ENCODE results near the gene ARMC12. TPM values are rescaled to one million over a fixed set of nuclear protein-coding genes. Genes with fewer than 3 reads are reported as not detected.
A peak's percentile ranks its signal among the peaks of the same experiment; 100 is the strongest.

ARMC12 gene
- total and polyA plus RNA-seq, 2 of the 13 experiments (the other 11 are each of a cell fraction or from before 2014, with no cell fraction given), result 1.3 TPM; not detected in 1

DNA sequence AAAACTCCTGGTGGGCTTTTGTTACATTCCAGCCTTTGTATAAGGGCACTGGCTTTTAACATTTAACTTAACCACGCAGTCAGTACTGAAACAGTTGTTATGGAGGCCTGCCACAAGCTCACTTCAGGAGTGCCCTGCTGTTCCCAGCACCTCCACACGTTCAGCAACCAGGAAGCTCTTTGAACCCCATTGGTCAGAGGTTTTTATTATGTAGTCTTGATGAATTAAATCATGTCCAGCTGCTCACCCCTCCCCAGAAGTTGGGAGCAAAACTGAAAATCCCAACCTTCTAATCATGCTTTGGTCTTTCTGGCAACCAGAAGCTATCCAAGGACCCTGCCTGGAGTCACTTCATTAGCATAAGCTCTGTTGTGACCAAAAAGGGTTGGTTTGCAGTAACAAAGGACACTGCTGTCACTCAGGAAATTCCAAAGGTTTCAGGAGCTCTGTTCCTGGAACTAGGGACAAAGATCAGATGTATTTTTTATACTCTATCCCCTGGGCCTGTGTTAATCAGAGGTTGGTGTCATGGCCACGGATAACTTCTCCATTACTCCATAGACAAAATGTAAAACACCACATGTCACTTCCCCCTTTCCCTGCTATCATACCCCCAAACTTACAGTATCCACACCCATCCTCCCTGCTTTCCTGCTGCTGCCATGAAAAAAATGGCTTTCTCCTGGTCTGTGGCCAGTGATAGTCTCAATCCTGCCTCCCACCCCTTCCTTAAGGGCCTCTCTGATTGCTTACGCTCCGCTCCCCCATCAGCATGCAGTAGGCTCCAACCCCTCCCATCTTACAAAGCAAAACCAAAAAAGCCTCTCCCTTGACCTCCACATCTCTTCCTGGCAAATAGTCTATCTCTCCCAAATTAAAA lies 3.1 kb downstream of the ARMC12 start (continued):
- TF ChIP-seq, protein P1, sequence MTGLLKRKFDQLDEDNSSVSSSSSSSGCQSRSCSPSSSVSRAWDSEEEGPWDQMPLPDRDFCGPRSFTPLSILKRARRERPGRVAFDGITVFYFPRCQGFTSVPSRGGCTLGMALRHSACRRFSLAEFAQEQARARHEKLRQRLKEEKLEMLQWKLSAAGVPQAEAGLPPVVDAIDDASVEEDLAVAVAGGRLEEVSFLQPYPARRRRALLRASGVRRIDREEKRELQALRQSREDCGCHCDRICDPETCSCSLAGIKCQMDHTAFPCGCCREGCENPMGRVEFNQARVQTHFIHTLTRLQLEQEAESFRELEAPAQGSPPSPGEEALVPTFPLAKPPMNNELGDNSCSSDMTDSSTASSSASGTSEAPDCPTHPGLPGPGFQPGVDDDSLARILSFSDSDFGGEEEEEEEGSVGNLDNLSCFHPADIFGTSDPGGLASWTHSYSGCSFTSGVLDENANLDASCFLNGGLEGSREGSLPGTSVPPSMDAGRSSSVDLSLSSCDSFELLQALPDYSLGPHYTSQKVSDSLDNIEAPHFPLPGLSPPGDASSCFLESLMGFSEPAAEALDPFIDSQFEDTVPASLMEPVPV (CRISPR knock-in tag; IDR thresholded peaks at IDR 0.05), result no peak
- peak; percentile 83 for TF ChIP-seq ASH2L (IDR thresholded peaks at IDR 0.05; ENCODE audit: insufficient read length, low read depth, low read length)
- no peak for TF ChIP-seq ZNF737 (CRISPR knock-in tag; IDR thresholded peaks at IDR 0.05; ENCODE audit: borderline replicate concordance)
- TF ChIP-seq, protein P2, sequence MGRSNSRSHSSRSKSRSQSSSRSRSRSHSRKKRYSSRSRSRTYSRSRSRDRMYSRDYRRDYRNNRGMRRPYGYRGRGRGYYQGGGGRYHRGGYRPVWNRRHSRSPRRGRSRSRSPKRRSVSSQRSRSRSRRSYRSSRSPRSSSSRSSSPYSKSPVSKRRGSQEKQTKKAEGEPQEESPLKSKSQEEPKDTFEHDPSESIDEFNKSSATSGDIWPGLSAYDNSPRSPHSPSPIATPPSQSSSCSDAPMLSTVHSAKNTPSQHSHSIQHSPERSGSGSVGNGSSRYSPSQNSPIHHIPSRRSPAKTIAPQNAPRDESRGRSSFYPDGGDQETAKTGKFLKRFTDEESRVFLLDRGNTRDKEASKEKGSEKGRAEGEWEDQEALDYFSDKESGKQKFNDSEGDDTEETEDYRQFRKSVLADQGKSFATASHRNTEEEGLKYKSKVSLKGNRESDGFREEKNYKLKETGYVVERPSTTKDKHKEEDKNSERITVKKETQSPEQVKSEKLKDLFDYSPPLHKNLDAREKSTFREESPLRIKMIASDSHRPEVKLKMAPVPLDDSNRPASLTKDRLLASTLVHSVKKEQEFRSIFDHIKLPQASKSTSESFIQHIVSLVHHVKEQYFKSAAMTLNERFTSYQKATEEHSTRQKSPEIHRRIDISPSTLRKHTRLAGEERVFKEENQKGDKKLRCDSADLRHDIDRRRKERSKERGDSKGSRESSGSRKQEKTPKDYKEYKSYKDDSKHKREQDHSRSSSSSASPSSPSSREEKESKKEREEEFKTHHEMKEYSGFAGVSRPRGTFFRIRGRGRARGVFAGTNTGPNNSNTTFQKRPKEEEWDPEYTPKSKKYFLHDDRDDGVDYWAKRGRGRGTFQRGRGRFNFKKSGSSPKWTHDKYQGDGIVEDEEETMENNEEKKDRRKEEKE (IDR thresholded peaks at IDR 0.05), result no peak
- TF ChIP-seq TBX2 (CRISPR knock-in tag; IDR thresholded peaks at IDR 0.05; ENCODE audit: borderline replicate concordance), result peak; percentile 59; the same call in 1 of the 2 replicates
- TF ChIP-seq EHMT2 (IDR thresholded peaks at IDR 0.05; ENCODE audit: borderline replicate concordance, low read depth, low read length), result no peak
- peak; percentile 79; the same call in 1 of the 2 replicates for TF ChIP-seq ZNF766 (CRISPR knock-in tag; IDR thresholded peaks at IDR 0.05; ENCODE audit: borderline replicate concordance)
- TF ChIP-seq SIX4 (CRISPR knock-in tag; IDR thresholded peaks at IDR 0.05), result no peak
- TF ChIP-seq ZSCAN30 (CRISPR knock-in tag; IDR thresholded peaks at IDR 0.05), result no peak
- no peak for TF ChIP-seq MATR3 (CRISPR knock-in tag; IDR thresholded peaks at IDR 0.05)
- TF ChIP-seq ZBTB1 (CRISPR knock-in tag; IDR thresholded peaks at IDR 0.05; ENCODE audit: borderline replicate concordance), result no peak
- no peak for TF ChIP-seq PHF8 (CRISPR knock-in tag; IDR thresholded peaks at IDR 0.05)
- TF ChIP-seq ZNF761 (CRISPR knock-in tag; conservative IDR thresholded peaks at IDR 0.05), result no peak
- TF ChIP-seq, protein P3, sequence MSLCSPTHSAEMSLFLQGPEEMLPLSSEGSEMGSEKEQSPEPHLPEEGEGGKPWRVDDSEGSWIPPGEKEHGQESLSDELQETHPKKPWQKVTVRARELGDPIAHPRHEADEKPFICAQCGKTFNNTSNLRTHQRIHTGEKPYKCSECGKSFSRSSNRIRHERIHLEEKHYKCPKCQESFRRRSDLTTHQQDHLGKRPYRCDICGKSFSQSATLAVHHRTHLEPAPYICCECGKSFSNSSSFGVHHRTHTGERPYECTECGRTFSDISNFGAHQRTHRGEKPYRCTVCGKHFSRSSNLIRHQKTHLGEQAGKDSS (CRISPR knock-in tag; IDR thresholded peaks at IDR 0.05; ENCODE audit: borderline replicate concordance, low read depth), result no peak
- TF ChIP-seq, protein P4, sequence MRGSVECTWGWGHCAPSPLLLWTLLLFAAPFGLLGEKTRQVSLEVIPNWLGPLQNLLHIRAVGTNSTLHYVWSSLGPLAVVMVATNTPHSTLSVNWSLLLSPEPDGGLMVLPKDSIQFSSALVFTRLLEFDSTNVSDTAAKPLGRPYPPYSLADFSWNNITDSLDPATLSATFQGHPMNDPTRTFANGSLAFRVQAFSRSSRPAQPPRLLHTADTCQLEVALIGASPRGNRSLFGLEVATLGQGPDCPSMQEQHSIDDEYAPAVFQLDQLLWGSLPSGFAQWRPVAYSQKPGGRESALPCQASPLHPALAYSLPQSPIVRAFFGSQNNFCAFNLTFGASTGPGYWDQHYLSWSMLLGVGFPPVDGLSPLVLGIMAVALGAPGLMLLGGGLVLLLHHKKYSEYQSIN (CRISPR knock-in tag; IDR thresholded peaks at IDR 0.05; ENCODE audit: borderline replicate concordance), result no peak
- TF ChIP-seq, protein P5, sequence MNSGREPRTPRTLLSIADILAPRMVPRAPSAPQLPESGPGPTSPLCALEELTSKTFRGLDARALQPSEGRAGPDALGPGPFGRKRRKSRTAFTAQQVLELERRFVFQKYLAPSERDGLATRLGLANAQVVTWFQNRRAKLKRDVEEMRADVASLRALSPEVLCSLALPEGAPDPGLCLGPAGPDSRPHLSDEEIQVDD (CRISPR knock-in tag; IDR thresholded peaks at IDR 0.05; ENCODE audit: borderline replicate concordance), result no peak
- no peak for TF ChIP-seq CREB1 (IDR thresholded peaks at IDR 0.05)
- TF ChIP-seq CREB1 (CRISPR knock-in tag; IDR thresholded peaks at IDR 0.05), result no peak
- 0 out of 2 replicates have a peak, but pooled peaks have one; percentile 9 for TF ChIP-seq ZNF816 (CRISPR knock-in tag; IDR thresholded peaks at IDR 0.05; ENCODE audit: borderline replicate concordance)

Measured in HepG2 (cell line).